ENCODE measurements around the gene ABCC11. TPM values are rescaled to one million over a fixed set of nuclear protein-coding genes. Genes with fewer than 3 reads are reported as not detected.

The ABCC11 gene
- total and polyA plus RNA-seq, 4 donors: 0.22 to 0.71 (median 0.44) TPM

DNA sequence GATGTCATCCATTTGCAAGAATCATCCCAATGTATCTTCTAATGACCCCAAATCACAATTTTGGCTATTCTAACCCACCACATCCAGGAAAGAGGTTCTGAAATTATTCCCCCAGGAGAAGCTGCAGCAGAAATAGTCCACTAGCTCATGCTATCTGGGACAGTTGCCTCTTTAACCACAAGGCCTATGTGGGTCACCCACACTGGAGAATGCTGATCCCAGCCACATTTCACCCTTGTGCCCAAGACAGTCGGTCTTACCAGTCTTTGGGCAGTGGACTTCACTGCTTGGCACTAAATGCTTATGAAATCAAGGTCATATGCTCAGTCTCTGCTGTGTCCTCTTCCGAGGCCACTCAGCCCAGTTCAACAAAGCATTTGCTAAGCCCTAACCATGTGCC is 118.6 kb downstream of the ABCC11 start:
- Histone ChIP-seq H3K36me3 (ENCODE audit: control insufficient read depth, insufficient read depth, low read length) (no peaks in the 10 kb centered on the region), H3K27me3 (ENCODE audit: control insufficient read depth, insufficient read depth, low read length) (no peaks in the 10 kb centered on the region), H3K4me1 (ENCODE audit: control insufficient read depth, insufficient read depth, low read length) (peaks cover 15% of the 10 kb centered on the region), H3K27ac (ENCODE audit: low read depth, low read length) (no peak overlapping the region), H3K4me3 (ENCODE audit: low read depth, low read length) (no peak overlapping the region), H3K9me3 (ENCODE audit: control insufficient read depth, insufficient read depth, low read length) (no peaks in the 10 kb centered on the region)
- WGBS (ENCODE audit: insufficient coverage): 89% methylated on average over 1 of the region's 2 CpGs
- no peak for DNase-seq (ENCODE audit: low read depth in 4 of 6, low spot score in 6 of 6)

DNA sequence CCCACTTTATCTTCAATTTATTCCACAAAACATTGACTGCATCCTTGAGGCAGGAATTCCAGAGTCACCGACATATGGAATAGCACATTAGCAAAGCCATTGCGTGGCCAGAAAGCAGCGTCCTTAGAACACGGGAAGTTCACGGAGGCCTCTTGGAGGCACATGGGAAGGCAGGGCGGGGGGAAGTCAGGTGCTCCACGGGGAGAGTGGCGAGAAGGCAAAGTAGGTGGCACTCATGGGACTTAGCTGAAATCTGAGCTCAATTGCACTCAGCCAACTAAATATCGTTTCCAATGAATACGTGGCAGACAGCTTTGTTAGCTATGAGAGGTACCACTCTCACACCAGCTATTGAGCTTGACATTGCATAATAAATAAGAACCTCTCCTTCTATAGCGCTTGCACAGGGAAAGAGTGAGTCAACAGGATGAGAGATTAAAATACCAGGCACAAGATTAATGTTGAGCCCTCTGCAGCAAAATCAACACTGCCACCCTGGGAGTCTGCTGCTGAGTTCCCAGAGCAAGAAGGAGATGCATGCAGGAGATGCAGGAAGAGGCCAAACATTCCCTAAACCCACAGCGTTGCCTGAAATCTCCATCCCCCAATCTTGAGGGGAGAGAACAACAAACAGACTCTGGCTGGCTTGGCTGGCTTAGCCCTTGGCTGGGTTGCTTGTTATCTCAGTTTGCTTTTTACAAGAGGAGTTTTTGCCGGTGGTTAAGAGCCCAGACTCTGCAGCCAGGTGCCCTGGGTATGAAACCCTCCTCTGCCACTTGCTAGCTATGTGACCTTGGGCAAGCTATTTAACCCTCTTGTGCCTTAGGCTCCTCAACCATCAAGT is 120.3 kb downstream of the ABCC11 start:
- Histone ChIP-seq H3K9me3 (ENCODE audit: control insufficient read depth, insufficient read depth, low read length) (no peaks in the 10 kb centered on the region), H3K4me3 (ENCODE audit: low read depth, low read length) (no peak overlapping the region), H3K36me3 (ENCODE audit: control insufficient read depth, insufficient read depth, low read length) (no peaks in the 10 kb centered on the region), H3K27me3 (ENCODE audit: control insufficient read depth, insufficient read depth, low read length) (no peaks in the 10 kb centered on the region), H3K4me1 (ENCODE audit: control insufficient read depth, insufficient read depth, low read length) (peaks cover 16% of the 10 kb centered on the region), H3K27ac (ENCODE audit: low read depth, low read length) (no peak overlapping the region)
- WGBS (ENCODE audit: insufficient coverage): 67% methylated on average over 7 of the region's 13 CpGs
- peak in 2 of 6 donors; percentile 40 to 54 for DNase-seq (ENCODE audit: low read depth in 4 of 6, low spot score in 6 of 6)

DNA sequence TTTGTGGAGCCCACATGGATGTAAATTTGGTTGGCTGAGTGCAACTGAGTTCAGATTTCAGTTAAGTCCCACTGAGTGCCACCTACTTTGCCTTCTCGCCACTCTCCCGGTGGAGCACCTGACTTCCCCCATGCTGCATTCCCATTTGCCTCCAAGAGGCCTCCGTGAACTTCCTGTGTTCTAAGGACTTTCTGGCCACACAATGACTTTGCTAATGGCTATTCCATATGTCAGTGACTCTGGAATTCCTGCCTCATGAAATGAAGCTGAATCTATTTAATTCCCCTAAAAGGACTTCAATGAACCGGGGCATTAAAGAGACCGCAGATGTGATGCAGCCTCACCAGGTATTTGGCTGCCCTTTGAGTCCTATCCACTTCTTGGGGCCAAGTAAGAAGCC is 121.5 kb downstream of the ABCC11 start:
- Histone ChIP-seq H3K9me3 (ENCODE audit: control insufficient read depth, insufficient read depth, low read length) (no peaks in the 10 kb centered on the region), H3K36me3 (ENCODE audit: control insufficient read depth, insufficient read depth, low read length) (no peaks in the 10 kb centered on the region), H3K4me1 (ENCODE audit: control insufficient read depth, insufficient read depth, low read length) (peaks cover 16% of the 10 kb centered on the region), H3K27ac (ENCODE audit: low read depth, low read length) (no peak overlapping the region), H3K27me3 (ENCODE audit: control insufficient read depth, insufficient read depth, low read length) (no peaks in the 10 kb centered on the region), H3K4me3 (ENCODE audit: low read depth, low read length) (no peak overlapping the region)
- 95% methylated on average over 5 of the region's 5 CpGs for WGBS (ENCODE audit: insufficient coverage)
- DNase-seq (ENCODE audit: low read depth in 4 of 6, low spot score in 6 of 6): no peak

DNA sequence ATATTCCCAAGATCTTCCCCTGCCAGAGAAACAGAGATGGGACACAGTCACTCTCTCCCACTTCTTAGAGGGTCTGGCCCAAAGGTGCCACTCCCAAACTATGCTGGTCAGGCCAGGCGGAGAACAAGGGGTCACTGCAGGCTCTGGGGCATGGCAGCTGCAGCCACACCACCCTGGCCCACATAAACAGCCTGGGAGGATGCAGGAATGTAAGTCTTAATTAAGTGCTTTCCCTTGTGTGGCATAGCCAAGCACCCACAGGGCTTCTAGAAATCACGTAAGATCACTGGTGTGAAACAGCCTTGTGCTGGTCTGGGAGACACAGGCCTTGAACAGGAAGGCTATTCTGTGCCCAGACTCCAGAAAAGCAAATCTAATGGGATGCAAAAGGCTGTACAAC is 123.1 kb downstream of the ABCC11 start:
- no peak for DNase-seq (ENCODE audit: low read depth in 4 of 6, low spot score in 6 of 6)
- H3K36me3 ChIP-seq (ENCODE audit: control insufficient read depth, insufficient read depth, low read length): no peaks in the 10 kb centered on the region
- H3K4me3 ChIP-seq (ENCODE audit: low read depth, low read length): no peak overlapping the region
- H3K9me3 ChIP-seq (ENCODE audit: control insufficient read depth, insufficient read depth, low read length): no peaks in the 10 kb centered on the region
- peaks cover 16% of the 10 kb centered on the region for H3K4me1 ChIP-seq (ENCODE audit: control insufficient read depth, insufficient read depth, low read length)
- no peaks in the 10 kb centered on the region for H3K27me3 ChIP-seq (ENCODE audit: control insufficient read depth, insufficient read depth, low read length)
- 79% methylated on average over 1 of the region's 2 CpGs for WGBS (ENCODE audit: insufficient coverage)
- H3K27ac ChIP-seq (ENCODE audit: low read depth, low read length): no peak overlapping the region

DNA sequence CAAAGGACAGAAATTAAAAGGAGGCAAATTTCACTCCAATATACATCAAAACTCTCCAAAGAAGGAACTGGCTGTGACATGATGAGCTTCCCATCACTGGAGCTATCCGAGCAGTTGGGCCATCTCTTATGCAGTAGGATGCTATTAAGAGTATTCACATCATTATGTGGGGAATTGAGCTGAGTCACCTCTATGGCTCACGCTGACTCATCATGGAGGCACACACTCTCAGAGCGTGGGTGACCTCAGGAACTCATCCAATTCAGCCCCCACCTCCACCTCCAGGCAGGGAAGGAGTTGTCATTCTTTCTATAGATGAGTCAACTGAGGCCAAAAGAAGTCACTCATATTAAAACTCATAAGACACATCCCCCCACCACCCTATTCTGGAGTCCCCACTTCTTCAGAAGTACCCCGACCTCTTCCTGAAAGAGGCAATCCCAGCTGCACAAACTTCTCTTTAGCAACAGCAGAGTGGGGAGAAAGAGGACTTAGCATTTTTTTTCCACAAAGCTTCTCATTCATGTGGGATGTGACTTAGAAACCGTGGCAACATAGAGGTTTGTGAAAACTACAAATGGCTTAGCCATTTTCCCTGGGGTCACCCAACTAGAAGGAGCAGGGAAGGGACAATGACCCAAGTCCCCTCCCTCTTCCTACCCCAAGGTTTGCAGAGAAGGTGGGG is 124.1 kb downstream of the ABCC11 start:
- Histone ChIP-seq H3K9me3 (ENCODE audit: control insufficient read depth, insufficient read depth, low read length) (no peaks in the 10 kb centered on the region), H3K27me3 (ENCODE audit: control insufficient read depth, insufficient read depth, low read length) (no peaks in the 10 kb centered on the region), H3K27ac (ENCODE audit: low read depth, low read length) (no peak overlapping the region), H3K4me1 (ENCODE audit: control insufficient read depth, insufficient read depth, low read length) (peaks cover 16% of the 10 kb centered on the region), H3K36me3 (ENCODE audit: control insufficient read depth, insufficient read depth, low read length) (no peaks in the 10 kb centered on the region), H3K4me3 (ENCODE audit: low read depth, low read length) (no peak overlapping the region)
- no CpG with 5 or more reads among the region's 5 CpGs for WGBS (ENCODE audit: insufficient coverage)
- DNase-seq (ENCODE audit: low read depth in 4 of 6, low spot score in 6 of 6): no peak

DNA sequence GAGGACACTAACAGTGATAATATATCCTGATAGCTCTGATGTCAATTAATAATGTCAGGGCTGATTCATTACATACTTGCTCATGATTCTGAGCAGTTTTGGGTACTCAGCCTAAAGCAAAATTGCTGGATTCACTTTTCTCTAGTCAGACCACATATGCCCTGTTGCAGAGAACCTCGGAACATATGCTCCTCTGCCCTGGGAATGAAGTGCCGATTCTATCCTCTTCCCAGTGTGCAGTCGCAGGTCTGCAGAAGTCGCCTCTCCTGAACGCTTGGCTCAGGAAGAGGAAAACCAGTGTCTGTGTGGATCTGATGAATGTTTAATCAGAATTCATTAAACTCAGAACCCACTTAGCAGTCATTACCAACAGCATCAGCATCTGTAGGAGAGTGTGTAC is 126.1 kb downstream of the ABCC11 start:
- no peak overlapping the region for H3K27ac ChIP-seq (ENCODE audit: low read depth, low read length)
- peaks cover 11% of the 10 kb centered on the region for H3K4me1 ChIP-seq (ENCODE audit: control insufficient read depth, insufficient read depth, low read length)
- no CpG with 5 or more reads among the region's 5 CpGs for WGBS (ENCODE audit: insufficient coverage)
- H3K27me3 ChIP-seq (ENCODE audit: control insufficient read depth, insufficient read depth, low read length): no peaks in the 10 kb centered on the region
- H3K36me3 ChIP-seq (ENCODE audit: control insufficient read depth, insufficient read depth, low read length): no peaks in the 10 kb centered on the region
- no peak overlapping the region for H3K4me3 ChIP-seq (ENCODE audit: low read depth, low read length)
- DNase-seq (ENCODE audit: low read depth in 4 of 6, low spot score in 6 of 6): peak in 1 of 6 donors; percentile 61
- no peaks in the 10 kb centered on the region for H3K9me3 ChIP-seq (ENCODE audit: control insufficient read depth, insufficient read depth, low read length)

DNA sequence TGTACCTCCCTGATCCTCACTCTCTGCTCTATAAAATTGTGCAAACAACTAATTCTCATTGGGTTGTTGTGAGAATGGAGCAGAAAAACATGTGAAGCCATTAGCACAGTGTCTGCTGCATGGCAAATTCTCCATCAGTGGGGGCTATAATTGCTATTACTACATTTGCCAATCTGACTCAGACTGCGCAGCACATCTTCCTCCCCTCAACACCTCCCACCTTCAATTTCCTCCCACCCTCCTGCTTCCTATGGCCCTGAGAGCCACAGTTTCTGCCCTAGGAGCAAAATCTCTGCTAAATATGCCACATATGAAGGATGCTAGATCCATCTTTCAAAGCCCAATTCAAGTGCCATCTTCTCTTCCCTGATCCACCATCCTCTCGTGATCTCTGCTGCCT is 128.5 kb downstream of the ABCC11 start:
- WGBS (ENCODE audit: insufficient coverage): 83% methylated on average over 2 of the region's 2 CpGs
- no peak overlapping the region for H3K27ac ChIP-seq (ENCODE audit: low read depth, low read length)

DNA sequence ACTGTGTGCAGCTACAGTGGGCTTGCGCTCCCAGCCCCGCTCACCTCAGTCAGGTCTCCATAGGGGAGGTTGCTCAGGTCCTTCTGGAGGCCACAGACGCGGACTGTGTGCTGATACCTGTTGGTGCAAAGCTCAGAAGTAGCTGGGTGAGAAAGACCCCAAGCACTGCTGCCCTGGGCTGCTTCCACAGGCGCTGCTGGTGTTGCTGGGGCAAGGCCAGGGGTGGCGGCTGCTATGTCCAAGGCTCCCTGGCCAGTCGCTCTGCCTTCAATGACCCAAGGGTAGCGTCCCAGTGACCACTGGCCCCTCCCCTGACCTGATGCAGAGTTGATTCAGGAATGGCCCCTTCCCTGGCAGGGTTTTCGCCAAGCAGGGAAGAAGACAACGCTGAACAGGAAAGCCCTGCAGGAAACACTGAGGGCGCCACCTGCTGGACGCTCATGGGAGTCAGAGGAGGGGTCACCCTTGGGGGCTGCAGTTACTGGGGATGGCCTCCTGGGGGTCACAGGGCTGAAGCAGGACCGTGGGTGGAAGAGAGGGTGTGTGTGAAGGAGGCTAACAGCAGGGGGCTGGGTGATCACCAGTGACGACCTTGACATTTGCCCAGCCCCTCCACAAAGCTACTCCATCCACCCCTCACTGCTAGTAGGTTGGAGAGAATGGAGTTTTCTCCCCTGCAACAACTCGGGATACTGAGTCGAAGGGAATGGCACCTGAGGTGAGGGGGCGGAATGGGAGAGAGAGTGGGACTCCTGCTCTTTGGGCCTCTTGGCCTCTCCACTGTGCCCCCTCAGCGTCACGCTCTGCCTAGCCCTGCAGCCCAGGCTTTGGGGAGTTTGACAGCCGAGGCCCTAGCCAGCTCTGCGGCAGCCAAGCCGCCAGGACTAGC is 129.9 kb downstream of the ABCC11 start:
- no peak overlapping the region for H3K27ac ChIP-seq (ENCODE audit: low read depth, low read length)
- no peaks in the 10 kb centered on the region for H3K27me3 ChIP-seq (ENCODE audit: control insufficient read depth, insufficient read depth, low read length)
- H3K36me3 ChIP-seq (ENCODE audit: control insufficient read depth, insufficient read depth, low read length): no peaks in the 10 kb centered on the region
- WGBS (ENCODE audit: insufficient coverage): 72% methylated on average over 19 of the region's 22 CpGs
- H3K4me3 ChIP-seq (ENCODE audit: low read depth, low read length): no peak overlapping the region
- H3K9me3 ChIP-seq (ENCODE audit: control insufficient read depth, insufficient read depth, low read length): no peaks in the 10 kb centered on the region
- peak in 2 of 6 donors; percentile 64 to 72 for DNase-seq (ENCODE audit: low read depth in 4 of 6, low spot score in 6 of 6)
- peaks cover 5% of the 10 kb centered on the region for H3K4me1 ChIP-seq (ENCODE audit: control insufficient read depth, insufficient read depth, low read length)

More for the DNA sequence above, 128.5 kb downstream of the ABCC11 start:
- peaks cover 6% of the 10 kb centered on the region for H3K4me1 ChIP-seq (ENCODE audit: control insufficient read depth, insufficient read depth, low read length)
- no peaks in the 10 kb centered on the region for H3K36me3 ChIP-seq (ENCODE audit: control insufficient read depth, insufficient read depth, low read length)
- no peak overlapping the region for H3K4me3 ChIP-seq (ENCODE audit: low read depth, low read length)
- DNase-seq (ENCODE audit: low read depth in 4 of 6, low spot score in 6 of 6): no peak
- no peaks in the 10 kb centered on the region for H3K27me3 ChIP-seq (ENCODE audit: control insufficient read depth, insufficient read depth, low read length)
- H3K9me3 ChIP-seq (ENCODE audit: control insufficient read depth, insufficient read depth, low read length): no peaks in the 10 kb centered on the region
